HFFc6 (cell line): ENCODE results near the gene RASGEF1B. TPM values are rescaled to one million over a fixed set of nuclear protein-coding genes. Genes with fewer than 3 reads are reported as not detected.

Source experiments
- DNase-seq: peaks from one replicate; pipeline ENCODE4 v3.0.0-alpha.2; 2018
- H3K27ac Mint-ChIP-seq: 2 replicates; pipeline ENCODE4 v1.8.0; 2020; ENCODE audit warnings: mild to moderate bottlenecking, mixed read lengths
- H3K27me3 Mint-ChIP-seq: 2 replicates; pipeline ENCODE4 v1.8.0; 2021; ENCODE audit warnings: mild to moderate bottlenecking, moderate library complexity, mixed read lengths; ENCODE audit not compliant: insufficient read depth
- H3K36me3 Mint-ChIP-seq: 2 replicates; pipeline ENCODE4 v1.8.0; 2021; ENCODE audit warnings: low read depth, mixed read lengths
- H3K4me1 Mint-ChIP-seq: 2 replicates; pipeline ENCODE4 v1.8.0; 2020; ENCODE audit warnings: low read depth, mixed read lengths
- H3K4me3 Mint-ChIP-seq: 2 replicates; pipeline ENCODE4 v1.8.0; 2020; ENCODE audit warnings: mild to moderate bottlenecking, moderate library complexity, mixed read lengths
- H3K9me3 Mint-ChIP-seq: 2 replicates; pipeline ENCODE4 v1.8.0; 2020; ENCODE audit warnings: mild to moderate bottlenecking, mixed read lengths
- CTCF ChIP-seq: fragments of 200-600 bp; sonication (generic); IDR thresholded peaks from 2 replicates; pipeline ENCODE4 v1.5.0; 2021; ENCODE audit warnings: antibody characterized with exemption, mild to moderate bottlenecking
- total RNA-seq, 6 experiments: library from RNA; stranded (reverse); fragmentation: NEBNext Ultra II Directional; extraction: Animal tissue kit (Norgen Biotek cat#: 25700); gene quantifications; 2 replicates in 1 of 6; 3 replicates in 5 of 6; pipeline ENCODE4 v1.2.3, GENCODE V29; 2021

RASGEF1B gene
- total RNA-seq, 6 experiments from 2014 or later = not detected

GRCh38 chr4:81512757-81513501 lies 41.2 kb upstream of the RASGEF1B start:
- peaks cover 15% of the 10 kb centered on the region for H3K9me3 Mint-ChIP-seq
- DNase-seq = no peak
- no peaks in the 10 kb centered on the region for H3K27me3 Mint-ChIP-seq
- no peak overlapping the region for H3K27ac Mint-ChIP-seq
- H3K4me1 Mint-ChIP-seq = no peaks in the 10 kb centered on the region
- H3K4me3 Mint-ChIP-seq = no peak overlapping the region
- no peaks in the 10 kb centered on the region for H3K36me3 Mint-ChIP-seq
- TF ChIP-seq CTCF = no peak

- H3K27ac Mint-ChIP-seq = no peak overlapping the region
- H3K4me1 Mint-ChIP-seq = no peaks in the 10 kb centered on the region
- no peak for DNase-seq
- H3K36me3 Mint-ChIP-seq = no peaks in the 10 kb centered on the region
- no peak overlapping the region for H3K4me3 Mint-ChIP-seq
- TF ChIP-seq CTCF = no peak
- H3K9me3 Mint-ChIP-seq = peaks cover 20% of the 10 kb centered on the region
- H3K27me3 Mint-ChIP-seq = no peaks in the 10 kb centered on the region
Measured at GRCh38 chr4:81512001-81512756, 40.5 kb upstream of the RASGEF1B start.

GRCh38 chr4:81510643-81511178 lies 39.0 kb upstream of the RASGEF1B start:
- no peak for TF ChIP-seq CTCF
- Mint-ChIP-seq H3K27ac (no peak overlapping the region), H3K4me1 (no peaks in the 10 kb centered on the region), H3K27me3 (no peaks in the 10 kb centered on the region), H3K36me3 (no peaks in the 10 kb centered on the region), H3K9me3 (peaks cover 26% of the 10 kb centered on the region), H3K4me3 (no peak overlapping the region)
- DNase-seq = no peak

- Mint-ChIP-seq H3K4me3 (no peak overlapping the region), H3K27me3 (no peaks in the 10 kb centered on the region), H3K9me3 (peaks cover 25% of the 10 kb centered on the region), H3K27ac (no peak overlapping the region), H3K4me1 (no peaks in the 10 kb centered on the region), H3K36me3 (no peaks in the 10 kb centered on the region)
- no peak for DNase-seq
- TF ChIP-seq CTCF = no peak
Measured at GRCh38 chr4:81509822-81510221, 38.1 kb upstream of the RASGEF1B start.

- no peak for TF ChIP-seq CTCF
- Mint-ChIP-seq H3K4me3 (no peak overlapping the region), H3K9me3 (peaks cover 30% of the 10 kb centered on the region)
Measured at GRCh38 chr4:81509191-81509590, 37.5 kb upstream of the RASGEF1B start.

More at GRCh38 chr4:81509191-81509590, 37.5 kb upstream of the RASGEF1B start:
- H3K27me3 Mint-ChIP-seq = no peaks in the 10 kb centered on the region
- H3K36me3 Mint-ChIP-seq = no peaks in the 10 kb centered on the region
- no peaks in the 10 kb centered on the region for H3K4me1 Mint-ChIP-seq
- DNase-seq = no peak
- no peak overlapping the region for H3K27ac Mint-ChIP-seq
